DOHH2 (cell line): ENCODE data around the gene PRKN.

Experiments
- H3F3A ChIP-seq: fragments of 200-600 bp; sonication (generic), shearing (Covaris generic); 2 replicates; pipeline ENCODE4 v1.6.0; 2016; ENCODE audit warnings: antibody characterized with exemption, mild to moderate bottlenecking; ENCODE audit not compliant: control insufficient read depth, insufficient read depth
- H3K27ac ChIP-seq: fragments of 200-600 bp; sonication (generic); 2 replicates; pipeline ENCODE4 v1.5.1; 2014; ENCODE audit warnings: low read depth, mild to moderate bottlenecking, low read length, moderate library complexity
- H3K27me3 ChIP-seq: fragments of 200-600 bp; sonication (generic); 2 replicates; pipeline ENCODE4 v1.6.1; 2014; ENCODE audit warnings: mild to moderate bottlenecking, low read length, mixed read lengths; ENCODE audit not compliant: control insufficient read depth
- H3K36me3 ChIP-seq: fragments of 200-600 bp; sonication (generic); 2 replicates; pipeline ENCODE4 v1.6.1; 2014; ENCODE audit warnings: mild to moderate bottlenecking, low read length, moderate library complexity, mixed read lengths; ENCODE audit not compliant: control insufficient read depth
- H3K4me1 ChIP-seq: fragments of 200-600 bp; sonication (generic); 2 replicates; pipeline ENCODE4 v1.6.1; 2014; ENCODE audit warnings: mild to moderate bottlenecking, low read length, mixed read lengths; ENCODE audit not compliant: control insufficient read depth
- H3K4me2 ChIP-seq: fragments of 200-600 bp; sonication (generic); 2 replicates; pipeline ENCODE4 v1.6.0; 2014; ENCODE audit warnings: mild to moderate bottlenecking, low read length, moderate library complexity
- H3K4me3 ChIP-seq: fragments of 200-600 bp; sonication (generic); 2 replicates; pipeline ENCODE4 v1.5.1; 2014; ENCODE audit warnings: mild to moderate bottlenecking, low read length, mixed read lengths
- H3K79me2 ChIP-seq: fragments of 200-600 bp; sonication (generic); 2 replicates; pipeline ENCODE4 v1.6.1; 2014; ENCODE audit warnings: mild to moderate bottlenecking, low read length, mixed read lengths; ENCODE audit not compliant: control insufficient read depth
- H3K9me2 ChIP-seq: fragments of 200-600 bp; sonication (generic); replicated peaks from 2 replicates; pipeline ENCODE4 v1.6.1; 2014; ENCODE audit warnings: mild to moderate bottlenecking, low read length, mixed read lengths; ENCODE audit not compliant: control insufficient read depth
- H3K9me3 ChIP-seq: fragments of 200-600 bp; sonication (generic); 2 replicates; pipeline ENCODE4 v1.6.1; 2014; ENCODE audit warnings: antibody characterized with exemption, low read length, mixed read lengths; ENCODE audit not compliant: control insufficient read depth, insufficient read depth
- H4K20me1 ChIP-seq: fragments of 200-600 bp; sonication (generic); 2 replicates; pipeline ENCODE4 v1.6.0; 2014; ENCODE audit warnings: low read depth, mild to moderate bottlenecking, antibody characterized with exemption, low read length, moderate library complexity; ENCODE audit not compliant: control insufficient read depth, insufficient read depth
- EZH2phosphoT487 ChIP-seq: fragments of 200-600 bp; sonication (generic); IDR thresholded peaks from 2 replicates; pipeline ENCODE4 v1.6.1; 2017; ENCODE audit warnings: borderline replicate concordance, mild to moderate bottlenecking, antibody characterized with exemption, low read length, moderate library complexity, mixed read lengths
- TF ChIP-seq, protein P1 (sequence below): fragments of 200-600 bp; sonication (generic); IDR thresholded peaks from one replicate; pipeline ENCODE4 v1.5.1; 2014; ENCODE audit warnings: antibody characterized with exemption, mild to moderate bottlenecking, low read depth, low read length; ENCODE audit not compliant: poor library complexity, severe bottlenecking

Gene PRKN

DNA sequence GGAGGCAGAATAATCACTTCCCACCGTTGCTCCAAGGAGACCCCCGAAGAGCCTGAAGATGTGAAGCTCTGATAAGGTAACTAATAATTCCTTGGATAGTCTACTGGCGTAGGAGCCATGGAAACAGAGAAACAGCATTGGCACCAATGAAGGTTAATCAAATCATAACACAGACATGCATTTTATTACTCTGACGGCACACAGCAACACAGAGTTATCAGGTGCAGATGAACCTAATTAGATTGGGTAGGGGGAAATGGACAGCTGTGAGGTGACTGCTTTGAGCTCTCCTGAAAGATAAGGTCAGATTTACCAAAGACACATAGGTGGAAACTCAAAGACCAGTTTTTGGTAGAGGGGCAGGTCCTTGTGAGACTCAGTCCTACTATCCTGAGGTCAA lies 909.7 kb downstream of the PRKN start:
- Histone ChIP-seq H3K4me2 (no peak overlapping the region), H3K4me3 (no peak overlapping the region), H4K20me1 (no peaks in the 10 kb centered on the region), H3K4me1 (no peaks in the 10 kb centered on the region), H3K36me3 (no peaks in the 10 kb centered on the region), H3K79me2 (no peaks in the 10 kb centered on the region), H3K9me3 (no peaks in the 10 kb centered on the region), H3K27ac (no peak overlapping the region), H3F3A (no peaks in the 10 kb centered on the region), H3K27me3 (no peaks in the 10 kb centered on the region), H3K9me2 (no peaks in the 10 kb centered on the region)
- no peak for TF ChIP-seq EZH2phosphoT487
- TF ChIP-seq, protein P1, sequence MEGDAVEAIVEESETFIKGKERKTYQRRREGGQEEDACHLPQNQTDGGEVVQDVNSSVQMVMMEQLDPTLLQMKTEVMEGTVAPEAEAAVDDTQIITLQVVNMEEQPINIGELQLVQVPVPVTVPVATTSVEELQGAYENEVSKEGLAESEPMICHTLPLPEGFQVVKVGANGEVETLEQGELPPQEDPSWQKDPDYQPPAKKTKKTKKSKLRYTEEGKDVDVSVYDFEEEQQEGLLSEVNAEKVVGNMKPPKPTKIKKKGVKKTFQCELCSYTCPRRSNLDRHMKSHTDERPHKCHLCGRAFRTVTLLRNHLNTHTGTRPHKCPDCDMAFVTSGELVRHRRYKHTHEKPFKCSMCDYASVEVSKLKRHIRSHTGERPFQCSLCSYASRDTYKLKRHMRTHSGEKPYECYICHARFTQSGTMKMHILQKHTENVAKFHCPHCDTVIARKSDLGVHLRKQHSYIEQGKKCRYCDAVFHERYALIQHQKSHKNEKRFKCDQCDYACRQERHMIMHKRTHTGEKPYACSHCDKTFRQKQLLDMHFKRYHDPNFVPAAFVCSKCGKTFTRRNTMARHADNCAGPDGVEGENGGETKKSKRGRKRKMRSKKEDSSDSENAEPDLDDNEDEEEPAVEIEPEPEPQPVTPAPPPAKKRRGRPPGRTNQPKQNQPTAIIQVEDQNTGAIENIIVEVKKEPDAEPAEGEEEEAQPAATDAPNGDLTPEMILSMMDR: no peak

DNA sequence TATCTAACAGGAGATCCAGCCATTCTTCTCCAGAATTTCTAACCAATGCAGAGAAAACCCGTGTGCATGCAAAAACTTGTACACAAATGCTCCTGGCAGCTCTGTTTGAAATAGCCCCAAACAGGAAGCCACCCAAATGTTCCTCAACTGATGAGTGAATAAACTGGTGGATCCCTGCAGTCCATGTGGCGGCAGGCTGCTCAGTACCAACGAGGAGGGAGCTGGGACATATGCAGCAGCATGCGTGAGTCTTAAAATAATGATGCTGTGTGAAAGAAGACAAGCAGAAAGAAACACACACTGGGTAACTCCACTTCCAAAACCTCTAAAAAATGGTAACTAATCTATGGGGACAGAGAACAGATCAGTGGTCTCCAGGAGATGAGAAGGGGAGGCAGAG lies 911.6 kb downstream of the PRKN start:
- no peaks in the 10 kb centered on the region for H3K9me3 ChIP-seq
- H3K4me3 ChIP-seq: no peak overlapping the region
- no peaks in the 10 kb centered on the region for H3K36me3 ChIP-seq
- no peaks in the 10 kb centered on the region for H3K79me2 ChIP-seq
- no peaks in the 10 kb centered on the region for H3K27me3 ChIP-seq
- no peaks in the 10 kb centered on the region for H3K4me1 ChIP-seq
- no peak overlapping the region for H3K4me2 ChIP-seq
- H3F3A ChIP-seq: no peaks in the 10 kb centered on the region
- no peaks in the 10 kb centered on the region for H3K9me2 ChIP-seq
- H3K27ac ChIP-seq: no peak overlapping the region
- TF ChIP-seq EZH2phosphoT487: no peak
- TF ChIP-seq, protein P1: no peak
- H4K20me1 ChIP-seq: no peaks in the 10 kb centered on the region

- no peaks in the 10 kb centered on the region for H3K9me3 ChIP-seq
- no peak overlapping the region for H3K27ac ChIP-seq
- H3K4me1 ChIP-seq: no peaks in the 10 kb centered on the region
- no peak overlapping the region for H3K4me2 ChIP-seq
- H3F3A ChIP-seq: no peaks in the 10 kb centered on the region
- TF ChIP-seq, protein P1: no peak
- TF ChIP-seq EZH2phosphoT487: no peak
- H3K4me3 ChIP-seq: no peak overlapping the region
- H3K27me3 ChIP-seq: no peaks in the 10 kb centered on the region
- H3K79me2 ChIP-seq: no peaks in the 10 kb centered on the region
- no peaks in the 10 kb centered on the region for H3K36me3 ChIP-seq
- no peaks in the 10 kb centered on the region for H4K20me1 ChIP-seq
- no peaks in the 10 kb centered on the region for H3K9me2 ChIP-seq
Observed at GRCh38 chr6:161813156-161813555, 914.4 kb downstream of the PRKN start.

GRCh38 chr6:161809971-161810370 lies 917.6 kb downstream of the PRKN start:
- no peaks in the 10 kb centered on the region for H3K27me3 ChIP-seq
- no peaks in the 10 kb centered on the region for H3K36me3 ChIP-seq
- H3K9me3 ChIP-seq: no peaks in the 10 kb centered on the region
- H3K79me2 ChIP-seq: no peaks in the 10 kb centered on the region
- H3K27ac ChIP-seq: no peak overlapping the region
- H4K20me1 ChIP-seq: no peaks in the 10 kb centered on the region
- H3F3A ChIP-seq: no peaks in the 10 kb centered on the region
- no peaks in the 10 kb centered on the region for H3K9me2 ChIP-seq
- no peak overlapping the region for H3K4me3 ChIP-seq
- no peaks in the 10 kb centered on the region for H3K4me1 ChIP-seq
- TF ChIP-seq, protein P1: no peak
- no peak overlapping the region for H3K4me2 ChIP-seq
